GM12878 (cell line): ENCODE data around the gene RAB40B. TPM values are rescaled to one million over a fixed set of nuclear protein-coding genes. Genes with fewer than 3 reads are reported as not detected.

Source experiments
- ATAC-seq: fragments of 200-7000 bp; cut with Tn5 transposase; 3 replicates; pipeline ENCODE4 v1.9.1; 2020; ENCODE audit warnings: mild to moderate bottlenecking, moderate library complexity
- BruUV-seq: library from RNA; stranded (reverse); fragments of 400-500 nt; replicated peaks from 2 replicates; lab custom pipeline; 2021; lab: Mats Ljungman, UMichigan
- CTCF ChIA-PET: fragments of 300-600 bp; sonication (Branson Sonifier 250); formaldehyde crosslinking; extraction: SDS; loops from one replicate; lab custom pipeline; 2021; ENCODE audit warnings: inconsistent platforms; lab: Yijun Ruan, JAX
- POLR2A ChIA-PET: fragments of 350-600 bp; formaldehyde crosslinking; extraction: SDS; loops from one replicate; lab custom pipeline; 2021; ENCODE audit warnings: inconsistent platforms; lab: Charles Lee
- RAD21 ChIA-PET: fragments of 300-600 bp; sonication (Branson Sonifier 250); formaldehyde crosslinking; loops from one replicate; lab custom pipeline; 2023; ENCODE audit warnings: antibody characterized with exemption; ENCODE audit not compliant: unreplicated experiment; lab: Charles Lee
- SMC1A ChIA-PET: fragments of 300-600 bp; sonication (Branson Sonifier 250); formaldehyde crosslinking; loops from one replicate; lab custom pipeline; 2023; ENCODE audit not compliant: unreplicated experiment, uncharacterized antibody; lab: Charles Lee
- DNase-seq: peaks from one replicate; pipeline ENCODE4 v3.0.0-alpha.2; 2011; ENCODE audit warnings: low read depth, low spot score
- FAIRE-seq: peaks from 3 replicates; lab custom pipeline; 2011; peaks lifted over from hg19 to GRCh38; lab: Jason Lieb, UNC
- H2AFZ ChIP-seq: 2 replicates; pipeline ENCODE4 v1.6.0; 2011; ENCODE audit warnings: low read depth, low read length, control low read depth; ENCODE audit not compliant: control insufficient read depth
- H3K27ac ChIP-seq: 2 replicates; pipeline ENCODE4 v1.5.1; 2011; ENCODE audit warnings: control low read depth; ENCODE audit not compliant: control insufficient read depth, insufficient read depth
- H3K27me3 ChIP-seq, 2 experiments: replicated peaks in 1 of 2; 2 replicates each; pipeline versions ENCODE4 v1.6.0 to v1.6.1; 2011; ENCODE audit warnings: low read length in 1 of 2; ENCODE audit not compliant: control insufficient read depth in 2 of 2, insufficient read depth in 2 of 2
- H3K36me3 ChIP-seq, 2 experiments: 2 replicates each; pipeline ENCODE4 v1.5.1; 2011; ENCODE audit warnings: low read length in 1 of 2; ENCODE audit not compliant: control insufficient read depth in 2 of 2, insufficient read depth in 2 of 2
- H3K4me1 ChIP-seq: 2 replicates; pipeline ENCODE4 v1.6.1; 2011; ENCODE audit warnings: mild to moderate bottlenecking, low read length, moderate library complexity, mixed read lengths; ENCODE audit not compliant: control insufficient read depth, insufficient read depth
- H3K4me2 ChIP-seq: 2 replicates; pipeline ENCODE4 v1.6.0; 2011; ENCODE audit warnings: control low read depth; ENCODE audit not compliant: control insufficient read depth, insufficient read depth
- H3K4me3 ChIP-seq: fragments of 200-600 bp; sonication (generic); 2 replicates; pipeline ENCODE4 v1.5.1; 2016
- H3K79me2 ChIP-seq: 2 replicates; pipeline ENCODE4 v1.6.0; 2011; ENCODE audit warnings: low read length; ENCODE audit not compliant: control insufficient read depth, insufficient read depth
- H3K9ac ChIP-seq: 2 replicates; pipeline ENCODE4 v1.8.0; 2011; ENCODE audit warnings: low read length, control low read depth, mixed read lengths; ENCODE audit not compliant: control insufficient read depth, insufficient read depth
- H3K9me3 ChIP-seq: replicated peaks from 3 replicates; pipeline ENCODE4 v1.5.1; 2011; ENCODE audit warnings: mild to moderate bottlenecking, low read length; ENCODE audit not compliant: control insufficient read depth, insufficient read depth
- H4K20me1 ChIP-seq: 2 replicates; pipeline ENCODE4 v1.6.0; 2011; ENCODE audit not compliant: control insufficient read depth, insufficient read depth
- CBX5 ChIP-seq: sonication (generic); IDR thresholded peaks from 2 replicates; pipeline ENCODE4 v1.6.1; 2016; ENCODE audit warnings: low read depth, moderate library complexity, mild to moderate bottlenecking, inconsistent platforms
- CHD2 ChIP-seq: IDR thresholded peaks from 2 replicates; pipeline ENCODE4 v1.6.1; 2011; ENCODE audit warnings: low read depth, low read length, improper control_type of control experiment, borderline replicate concordance
- IRF4 ChIP-seq: IDR thresholded peaks from 2 replicates; pipeline ENCODE4 v1.6.1; 2011; ENCODE audit warnings: low read depth, low read length
- MEF2B ChIP-seq: fragments of 450-650 bp; IDR thresholded peaks from 2 replicates; pipeline ENCODE4 v1.6.1; 2018; ENCODE audit warnings: mild to moderate bottlenecking, moderate library complexity; ENCODE audit not compliant: partially characterized antibody, poor library complexity, severe bottlenecking
- NFXL1 ChIP-seq: fragments of 450-650 bp; IDR thresholded peaks from 2 replicates; pipeline ENCODE4 v1.6.1; 2017; ENCODE audit warnings: antibody characterized with exemption, mild to moderate bottlenecking, borderline replicate concordance
- NFYA ChIP-seq: IDR thresholded peaks from 2 replicates; pipeline ENCODE4 v1.6.1; 2011; ENCODE audit warnings: low read depth, mild to moderate bottlenecking, low read length, improper control_type of control experiment, borderline replicate concordance
- NFYB ChIP-seq: IDR thresholded peaks from 2 replicates; pipeline ENCODE4 v1.6.1; 2011; ENCODE audit warnings: low read depth, mild to moderate bottlenecking, low read length, improper control_type of control experiment, moderate library complexity; ENCODE audit not compliant: insufficient read depth
- RELA ChIP-seq: fragments of 450-650 bp; IDR thresholded peaks from 2 replicates; pipeline ENCODE4 v1.8.0; 2014; ENCODE audit warnings: borderline replicate concordance; ENCODE audit not compliant: partially characterized antibody
- SMARCA5 ChIP-seq: fragments of 450-650 bp; IDR thresholded peaks from 2 replicates; pipeline ENCODE4 v1.6.1; 2017; ENCODE audit warnings: mild to moderate bottlenecking
- SREBF1 ChIP-seq: IDR thresholded peaks from 2 replicates; pipeline ENCODE4 v1.6.1; 2012; ENCODE audit warnings: mild to moderate bottlenecking, low read length
- SUPT20H ChIP-seq: IDR thresholded peaks from 2 replicates; pipeline ENCODE4 v1.6.1; 2011; ENCODE audit warnings: low read depth, mild to moderate bottlenecking, low read length, moderate library complexity, borderline replicate concordance; ENCODE audit not compliant: control insufficient read depth
- TAF1 ChIP-seq: IDR thresholded peaks from 2 replicates; pipeline ENCODE4 v1.6.1; 2011; ENCODE audit warnings: mild to moderate bottlenecking, low read depth, low read length, borderline replicate concordance
- TCF12 ChIP-seq: IDR thresholded peaks from 2 replicates; pipeline ENCODE4 v1.6.1; 2011; ENCODE audit warnings: low read depth, mild to moderate bottlenecking, low read length
- WRNIP1 ChIP-seq: IDR thresholded peaks from 2 replicates; pipeline ENCODE4 v1.6.1; 2011; ENCODE audit warnings: low read depth, low read length, improper control_type of control experiment, borderline replicate concordance
- ZBTB4 ChIP-seq: fragments of 450-650 bp; formaldehyde crosslinking; IDR thresholded peaks from 2 replicates; pipeline ENCODE4 v1.4.0; 2022; ENCODE audit warnings: mild to moderate bottlenecking, moderate library complexity
- WGBS: methylation state at CpG from one replicate; pipeline ENCODE4 v1.1.6; 2016; ENCODE audit warnings: low lambda C conversion rate; ENCODE audit not compliant: insufficient replicate concordance, insufficient coverage; ENCODE audit errors: missing lambda C conversion rate; 5-methylcytosine and 5-hydroxymethylcytosine counted together
- in situ Hi-C: fragments of 300-500 bp; cut with MboI; formaldehyde crosslinking; loops from 9 replicates; pipeline ENCODE4 v1.14.3; 2018; ENCODE audit warnings: mixed read lengths
- intact Hi-C: fragments of 100-400 bp; cut with micrococcal nuclease; formaldehyde crosslinking; loops from one replicate; pipeline ENCODE4 v1.14.2; 2022; ENCODE audit not compliant: unreplicated experiment
- polyA plus RNA-seq, 11 experiments: library from polyadenylated mRNA; depleted of rRNA in 4 of 11; unstranded in 6 of 11; stranded (reverse) in 5 of 11; fragments of >200 nt; fragmentation: Nextera tagmentation in 4 of 11; fragmentation: Illumina TruSeq in 1 of 11; extraction: Ambion mirVana in 4 of 11; extraction: Trizol in 1 of 11; gene quantifications; 1 replicate in 1 of 11; 2 replicates in 10 of 11; pipeline versions ENCODE4 v1.2.1 to v1.2.3, GENCODE V29; 2011 to 2016; ENCODE audit warnings: inconsistent platforms in 2 of 11, missing spikeins in 2 of 11, low read depth in 1 of 11
- total RNA-seq, 4 experiments: library from RNA; depleted of rRNA in 3 of 4; stranded (reverse); fragments of >200 nt in 3 of 4; fragmentation: Illumina TruSeq in 1 of 4; extraction: Trizol in 1 of 4; gene quantifications; 2 replicates each; pipeline versions ENCODE4 v1.2.1 to v1.2.3, GENCODE V29; 2013 to 2021
- TF ChIP-seq, protein P1 (sequence below): fragments of 450-650 bp; formaldehyde crosslinking; IDR thresholded peaks from 2 replicates; pipeline ENCODE4 v1.4.0; 2020; ENCODE audit warnings: mild to moderate bottlenecking, moderate library complexity

Gene RAB40B
- total and polyA plus RNA-seq, 10 of the 15 experiments (the other 5 are each of a cell fraction or from before 2014, with no cell fraction given), result 0.06 to 2.8 (median 1.4) TPM

DNA sequence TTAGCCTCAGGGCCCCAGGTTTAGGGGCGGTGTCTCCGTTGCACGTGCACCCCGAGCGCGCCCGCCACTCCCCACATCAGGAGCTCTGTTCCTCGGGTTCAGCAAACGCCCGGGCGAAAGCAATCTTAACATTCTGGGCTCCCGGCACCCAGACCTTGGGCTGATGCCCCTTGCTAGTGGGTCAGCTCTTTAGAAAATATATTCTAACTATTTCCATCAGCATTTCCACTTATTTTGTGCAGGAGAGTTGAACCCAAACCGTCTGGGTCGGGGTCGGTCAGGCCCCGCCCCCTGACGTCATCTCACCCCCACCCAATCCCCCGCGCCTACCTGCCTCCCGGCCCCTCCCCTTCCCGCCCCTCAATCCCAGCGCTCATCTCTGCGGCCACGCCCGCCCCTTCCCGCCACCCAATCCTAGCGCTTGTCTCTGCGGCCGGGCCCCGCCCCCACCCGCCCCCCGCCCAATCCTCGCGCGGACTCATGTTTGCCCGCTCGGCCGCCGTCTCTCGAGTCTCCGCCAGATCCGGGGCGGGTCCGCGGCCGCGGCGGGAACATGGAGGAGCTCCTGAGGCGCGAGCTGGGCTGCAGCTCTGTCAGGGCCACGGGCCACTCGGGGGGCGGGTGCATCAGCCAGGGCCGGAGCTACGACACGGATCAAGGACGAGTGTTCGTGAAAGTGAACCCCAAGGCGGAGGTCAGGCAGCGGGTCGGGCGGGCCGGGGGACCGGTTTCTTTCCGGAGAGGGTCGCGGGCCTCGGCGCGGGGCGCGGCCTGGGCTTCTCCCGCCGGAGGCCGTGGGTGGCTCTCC lies 17.9 kb upstream of the RAB40B start, which contains the start of gene FN3KRP:
FN3KRP (plus strand) TSS at position 504 of the 808 bp plus-strand sequence; CDS start at position 554, 50 bp downstream.
- intact Hi-C loops, result no loop called here
- H3K4me3 ChIP-seq, result peak within 1 kb of the TSS; percentile 75
- ATAC-seq (peak; percentile 93), FAIRE-seq (peak; percentile 64), DNase-seq (peak; percentile 67)
- H3K27ac ChIP-seq, result peak within 1 kb of the TSS; percentile 73
- peak within 1 kb of the TSS; percentile 75 for H3K9ac ChIP-seq
- H4K20me1 ChIP-seq, result no peaks in the 10 kb centered on the region
- peaks cover 15% of the 10 kb centered on the region for H3K79me2 ChIP-seq
- in situ Hi-C loops, result no loop called here
- no peaks in the 10 kb centered on the region for H3K27me3 ChIP-seq
- H3K4me2 ChIP-seq, result peak within 1 kb of the TSS; percentile 88
- CTCF ChIA-PET, result interaction anchor here (1.1 kb wide), 1 partner anchor 65 kb away, joined by 3 read pairs; no protein-coding TSS in a partner anchor
- H3K9me3 ChIP-seq, result no peaks in the 10 kb centered on the region
- peaks cover 6% of the 10 kb centered on the region for H3K4me1 ChIP-seq
- H2AFZ ChIP-seq, result peak within 1 kb of the TSS; percentile 90
- 2% methylated on average over 35 of the region's 75 CpGs for WGBS
- SMC1A ChIA-PET, result interaction anchor here (1.4 to 2.0 kb wide), 4 partner anchors 9 to 69 kb away, joined by 3 to 7 read pairs (median 4); no protein-coding TSS in a partner anchor
- POLR2A ChIA-PET, result interaction anchor here (0.6 to 1.4 kb wide), 4 partner anchors 10 to 791 kb away, joined by 3 to 4 read pairs (median 4); no protein-coding TSS in a partner anchor
- H3K36me3 ChIP-seq, result no peaks in the 10 kb centered on the region; a peak in 2 of 4 replicates
- no TSS peak for BruUV-seq
- RAD21 ChIA-PET, result interaction anchor here (0.6 to 1.4 kb wide), 4 partner anchors 8 to 1034 kb away, joined by 3 to 5 read pairs (median 4); no protein-coding TSS in a partner anchor
- TF ChIP-seq WRNIP1 (no peak), NFYA (no peak), SREBF1 (no peak), SMARCA5 (no peak), RELA (no peak), NFYB (peak; percentile 15; the same call in 1 of the 2 replicates), CBX5 (no peak), TAF1 (peak; percentile 73; the same call in 1 of the 2 replicates), TCF12 (no peak), MEF2B (no peak), CHD2 (0 out of 2 replicates have a peak, but pooled peaks have one; percentile 48), IRF4 (no peak), ZBTB4 (CRISPR knock-in tag) (no peak), NFXL1 (no peak), SUPT20H (no peak)
- TF ChIP-seq, protein P1, sequence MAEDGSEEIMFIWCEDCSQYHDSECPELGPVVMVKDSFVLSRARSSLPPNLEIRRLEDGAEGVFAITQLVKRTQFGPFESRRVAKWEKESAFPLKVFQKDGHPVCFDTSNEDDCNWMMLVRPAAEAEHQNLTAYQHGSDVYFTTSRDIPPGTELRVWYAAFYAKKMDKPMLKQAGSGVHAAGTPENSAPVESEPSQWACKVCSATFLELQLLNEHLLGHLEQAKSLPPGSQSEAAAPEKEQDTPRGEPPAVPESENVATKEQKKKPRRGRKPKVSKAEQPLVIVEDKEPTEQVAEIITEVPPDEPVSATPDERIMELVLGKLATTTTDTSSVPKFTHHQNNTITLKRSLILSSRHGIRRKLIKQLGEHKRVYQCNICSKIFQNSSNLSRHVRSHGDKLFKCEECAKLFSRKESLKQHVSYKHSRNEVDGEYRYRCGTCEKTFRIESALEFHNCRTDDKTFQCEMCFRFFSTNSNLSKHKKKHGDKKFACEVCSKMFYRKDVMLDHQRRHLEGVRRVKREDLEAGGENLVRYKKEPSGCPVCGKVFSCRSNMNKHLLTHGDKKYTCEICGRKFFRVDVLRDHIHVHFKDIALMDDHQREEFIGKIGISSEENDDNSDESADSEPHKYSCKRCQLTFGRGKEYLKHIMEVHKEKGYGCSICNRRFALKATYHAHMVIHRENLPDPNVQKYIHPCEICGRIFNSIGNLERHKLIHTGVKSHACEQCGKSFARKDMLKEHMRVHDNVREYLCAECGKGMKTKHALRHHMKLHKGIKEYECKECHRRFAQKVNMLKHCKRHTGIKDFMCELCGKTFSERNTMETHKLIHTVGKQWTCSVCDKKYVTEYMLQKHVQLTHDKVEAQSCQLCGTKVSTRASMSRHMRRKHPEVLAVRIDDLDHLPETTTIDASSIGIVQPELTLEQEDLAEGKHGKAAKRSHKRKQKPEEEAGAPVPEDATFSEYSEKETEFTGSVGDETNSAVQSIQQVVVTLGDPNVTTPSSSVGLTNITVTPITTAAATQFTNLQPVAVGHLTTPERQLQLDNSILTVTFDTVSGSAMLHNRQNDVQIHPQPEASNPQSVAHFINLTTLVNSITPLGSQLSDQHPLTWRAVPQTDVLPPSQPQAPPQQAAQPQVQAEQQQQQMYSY, result no peak
